Colonic mucosa (tissue), 4 donors: ENCODE results near the gene FRMD4B. TPM values are rescaled to one million over a fixed set of nuclear protein-coding genes. Genes with fewer than 3 reads are reported as not detected.
A peak's percentile ranks its signal among the peaks of the same experiment; 100 is the strongest.

Experiments used
- DNase-seq: peaks from one replicate; pipeline ENCODE4 v3.0.0-alpha.2; 2020
- H3K27ac ChIP-seq: fragments of 200-600 bp; one replicate; pipeline ENCODE4 v1.8.0; 2021
- H3K27me3 ChIP-seq: fragments of 200-600 bp; one replicate; pipeline ENCODE4 v1.8.0; 2021
- H3K36me3 ChIP-seq: fragments of 200-600 bp; one replicate; pipeline ENCODE4 v1.8.0; 2021
- H3K4me1 ChIP-seq: fragments of 200-600 bp; one replicate; pipeline ENCODE4 v1.8.0; 2021; ENCODE audit warnings: mild to moderate bottlenecking
- H3K4me3 ChIP-seq: fragments of 200-600 bp; one replicate; pipeline ENCODE4 v1.8.0; 2021
- H3K9ac ChIP-seq, 2 donors: one replicate each; pipeline ENCODE4 v1.7.0; 2013; ENCODE audit warnings: control low read depth in 2 of 2, low read depth in 2 of 2, low read length in 2 of 2
- H3K9me3 ChIP-seq: fragments of 200-600 bp; one replicate; pipeline ENCODE4 v1.8.0; 2021
- CTCF ChIP-seq: fragments of 200-600 bp; IDR thresholded peaks from one replicate; pipeline ENCODE4 v1.8.0; 2022; ENCODE audit warnings: antibody characterized with exemption, mild to moderate bottlenecking
- intact Hi-C: fragments of 100-400 bp; cut with DNase I; formaldehyde crosslinking; loops from one replicate; pipeline ENCODE4 v1.14.1; 2022
- total RNA-seq, 2 donors: library from RNA; stranded (reverse); fragmentation: NEBNext Ultra II Directional in 1 of 2; extraction: Animal tissue kit (Norgen Biotek cat#: 25700) in 1 of 2; gene quantifications; one replicate each; pipeline ENCODE4 v1.2.1, GENCODE V29; 2021
- donor health status: healthy.
- donor health status: DM: no; HTN: no; CAD: no.
- donor health status: DM: no; HTN: no; CAD: no.

The FRMD4B gene
- total RNA-seq, 2 donors from 2014 or later: 13.5 to 21.1 TPM

GRCh38 chr3:69162308-69162980 lies 223.4 kb downstream of the FRMD4B start:
- TF ChIP-seq CTCF: no peak
- Histone ChIP-seq H3K9me3 (no peaks in the 10 kb centered on the region), H3K4me3 (no peak overlapping the region), H3K27me3 (no peaks in the 10 kb centered on the region), H3K36me3 (no peaks in the 10 kb centered on the region), H3K9ac (no peak overlapping the region), H3K4me1 (no peaks in the 10 kb centered on the region), H3K27ac (no peak overlapping the region)
- DNase-seq: no peak
- intact Hi-C loops: loop anchor here (5.0 kb wide), 1 partner anchor 250 kb away; no protein-coding TSS in a partner anchor

GRCh38 chr3:69161587-69162307 lies 224.1 kb downstream of the FRMD4B start:
- Histone ChIP-seq H3K36me3 (no peaks in the 10 kb centered on the region), H3K9me3 (no peaks in the 10 kb centered on the region), H3K4me1 (no peaks in the 10 kb centered on the region), H3K4me3 (no peak overlapping the region), H3K27me3 (no peaks in the 10 kb centered on the region), H3K27ac (no peak overlapping the region), H3K9ac (no peak overlapping the region)
- peak; percentile 30 for DNase-seq
- intact Hi-C loops: loop anchor here (2.0 to 5.0 kb wide), 3 partner anchors 145 to 509 kb away; no protein-coding TSS in a partner anchor
- peak; percentile 95 for TF ChIP-seq CTCF

- H3K9ac ChIP-seq: no peak overlapping the region
- DNase-seq: no peak
- intact Hi-C loops: loop anchor here (2.0 to 5.0 kb wide), 3 partner anchors 146 to 510 kb away; no protein-coding TSS in a partner anchor
- no peak overlapping the region for H3K27ac ChIP-seq
- no peaks in the 10 kb centered on the region for H3K27me3 ChIP-seq
- H3K36me3 ChIP-seq: no peaks in the 10 kb centered on the region
- no peak for TF ChIP-seq CTCF
- no peak overlapping the region for H3K4me3 ChIP-seq
- H3K9me3 ChIP-seq: no peaks in the 10 kb centered on the region
- no peaks in the 10 kb centered on the region for H3K4me1 ChIP-seq
Observed at GRCh38 chr3:69160525-69160924, 225.4 kb downstream of the FRMD4B start.

- Histone ChIP-seq H3K9ac (no peak overlapping the region), H3K27ac (no peak overlapping the region), H3K9me3 (no peaks in the 10 kb centered on the region), H3K36me3 (no peaks in the 10 kb centered on the region), H3K4me3 (no peak overlapping the region), H3K4me1 (no peaks in the 10 kb centered on the region), H3K27me3 (no peaks in the 10 kb centered on the region)
- intact Hi-C loops: loop anchor here (2.0 to 5.0 kb wide), 3 partner anchors 147 to 511 kb away; no protein-coding TSS in a partner anchor
- DNase-seq: no peak
- no peak for TF ChIP-seq CTCF
Observed at GRCh38 chr3:69160107-69160506, 225.8 kb downstream of the FRMD4B start.

GRCh38 chr3:69149586-69149985 lies 236.3 kb downstream of the FRMD4B start:
- no peak for DNase-seq
- H3K9ac ChIP-seq: no peak overlapping the region
- H3K27me3 ChIP-seq: no peaks in the 10 kb centered on the region
- no peak overlapping the region for H3K4me3 ChIP-seq
- no peak for TF ChIP-seq CTCF
- H3K9me3 ChIP-seq: no peaks in the 10 kb centered on the region
- no peaks in the 10 kb centered on the region for H3K36me3 ChIP-seq
- intact Hi-C loops: no loop called here
- no peak overlapping the region for H3K27ac ChIP-seq
- no peaks in the 10 kb centered on the region for H3K4me1 ChIP-seq
